ENCODE results near the gene SPON1.

Gene SPON1

DNA sequence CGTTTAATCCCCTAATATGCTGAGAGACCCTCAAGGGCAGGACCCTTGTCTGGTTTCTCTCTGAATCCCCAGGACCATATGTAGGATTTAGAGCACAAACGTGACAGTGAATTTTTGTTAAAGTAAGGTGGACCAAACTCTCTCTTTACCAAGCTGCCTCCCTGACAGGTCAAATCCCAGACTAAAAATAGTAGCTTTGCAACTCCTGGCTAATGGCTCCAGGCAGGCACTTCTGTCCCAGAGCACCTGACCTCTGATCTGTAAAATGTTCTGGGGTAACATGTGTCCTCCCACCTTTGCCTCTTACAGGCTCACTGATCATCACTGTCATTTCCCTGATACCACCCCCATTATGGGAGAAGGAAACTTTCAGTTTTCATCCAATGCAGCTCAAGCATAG, 152.3 kb downstream of the SPON1 start:
- no peak overlapping the region for H3K4me3 ChIP-seq (ENCODE audit: low read depth, low read length)
- TF ChIP-seq CTCF (IDR thresholded peaks at IDR 0.05; ENCODE audit: insufficient read depth, low read depth, low read length, missing control alignments), result no peak
- DNase-seq (ENCODE audit: low read depth), result no peak

DNA sequence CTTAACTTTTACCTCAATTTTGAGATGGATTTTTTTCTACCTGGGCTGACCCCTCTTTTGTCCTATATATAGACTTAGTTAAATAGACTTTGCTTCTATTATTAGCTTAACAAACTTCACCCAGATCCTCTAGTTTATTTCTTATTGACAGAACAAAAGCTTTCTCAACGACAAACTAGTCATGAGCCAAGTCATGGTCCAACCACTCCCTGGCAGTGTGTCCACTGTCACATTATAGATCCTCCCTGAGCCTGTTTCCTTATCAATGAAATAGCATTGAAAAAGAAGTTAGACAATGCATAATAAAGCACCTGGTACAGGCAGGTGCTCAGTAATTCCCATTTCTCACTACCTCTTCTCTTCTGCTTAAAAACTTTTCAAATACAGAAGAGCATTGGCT, 155.1 kb downstream of the SPON1 start:
- no peak for DNase-seq (ENCODE audit: low read depth)
- H3K4me3 ChIP-seq (ENCODE audit: low read depth, low read length), result no peak overlapping the region
- TF ChIP-seq CTCF (IDR thresholded peaks at IDR 0.05; ENCODE audit: insufficient read depth, low read depth, low read length, missing control alignments), result no peak

- no peak overlapping the region for H3K4me3 ChIP-seq (ENCODE audit: low read depth, low read length)
- no peak for DNase-seq (ENCODE audit: low read depth)
- no peak for TF ChIP-seq CTCF (IDR thresholded peaks at IDR 0.05; ENCODE audit: insufficient read depth, low read depth, low read length, missing control alignments)
Measured at GRCh38 chr11:14118072-14118471, 155.5 kb downstream of the SPON1 start.

DNA sequence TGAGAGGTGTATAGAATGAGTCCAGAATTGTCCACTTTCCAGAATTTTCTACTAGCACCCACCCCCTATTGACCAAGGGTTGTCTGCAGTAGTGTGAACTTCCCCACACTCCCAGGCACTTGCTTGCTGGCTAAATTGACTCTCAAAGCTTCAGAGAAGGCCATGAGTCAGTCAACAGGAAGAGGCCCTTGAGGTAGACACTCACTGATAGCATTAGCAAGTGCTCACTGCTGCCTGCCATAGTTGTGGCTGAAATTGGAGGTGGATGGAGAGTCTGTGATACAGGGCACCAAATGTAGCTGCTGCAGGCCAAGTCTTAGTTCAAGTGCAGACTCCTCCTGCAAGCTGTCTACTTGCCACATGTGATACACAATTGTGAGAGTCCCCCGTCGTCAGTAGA, 156.8 kb downstream of the SPON1 start:
- no peak for TF ChIP-seq CTCF (IDR thresholded peaks at IDR 0.05; ENCODE audit: insufficient read depth, low read depth, low read length, missing control alignments)
- DNase-seq (ENCODE audit: low read depth), result no peak
- no peak overlapping the region for H3K4me3 ChIP-seq (ENCODE audit: low read depth, low read length)

DNA sequence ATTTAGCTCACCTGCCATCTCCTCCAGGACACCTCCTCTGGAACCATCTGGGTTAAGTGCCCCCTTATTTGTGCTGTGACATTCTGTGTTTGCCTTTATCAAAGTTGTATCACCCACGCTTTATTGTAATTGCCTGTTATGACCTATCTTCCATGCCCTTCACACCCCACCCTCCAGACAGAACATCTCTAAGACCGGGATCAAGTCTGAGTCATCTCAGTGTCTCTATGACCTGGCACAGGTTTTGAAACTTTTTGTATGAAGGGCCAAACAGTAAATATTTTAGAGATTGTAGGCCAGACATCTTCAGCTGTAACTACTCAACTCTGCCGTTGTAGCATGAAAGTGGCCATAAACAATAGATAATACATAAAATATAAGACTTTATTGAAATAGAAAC, 161.8 kb downstream of the SPON1 start:
- no peak overlapping the region for H3K4me3 ChIP-seq (ENCODE audit: low read depth, low read length)
- TF ChIP-seq CTCF (IDR thresholded peaks at IDR 0.05; ENCODE audit: insufficient read depth, low read depth, low read length, missing control alignments), result no peak
- DNase-seq (ENCODE audit: low read depth), result no peak

DNA sequence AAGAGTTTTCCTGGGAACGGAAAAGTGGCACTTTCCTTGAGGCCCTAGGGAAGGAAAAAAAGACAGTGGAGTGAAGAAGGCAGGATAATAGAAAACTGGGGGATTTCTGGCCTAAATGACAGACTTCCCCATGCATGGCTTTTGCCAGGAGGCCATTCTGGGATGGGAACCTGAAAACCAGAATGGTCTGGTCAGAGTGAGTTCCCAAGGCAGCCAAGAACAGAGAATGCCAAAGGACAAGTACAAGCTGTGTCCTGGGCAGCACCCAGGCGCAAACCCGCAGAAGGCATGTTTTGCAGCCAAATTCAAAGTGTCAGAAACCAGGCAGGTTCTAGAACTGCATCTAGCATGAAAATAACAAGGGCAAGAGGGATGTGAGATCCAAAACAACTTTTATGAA, 162.4 kb downstream of the SPON1 start:
- H3K4me3 ChIP-seq (ENCODE audit: low read depth, low read length), result no peak overlapping the region
- TF ChIP-seq CTCF (IDR thresholded peaks at IDR 0.05; ENCODE audit: insufficient read depth, low read depth, low read length, missing control alignments), result no peak
- no peak for DNase-seq (ENCODE audit: low read depth)

DNA sequence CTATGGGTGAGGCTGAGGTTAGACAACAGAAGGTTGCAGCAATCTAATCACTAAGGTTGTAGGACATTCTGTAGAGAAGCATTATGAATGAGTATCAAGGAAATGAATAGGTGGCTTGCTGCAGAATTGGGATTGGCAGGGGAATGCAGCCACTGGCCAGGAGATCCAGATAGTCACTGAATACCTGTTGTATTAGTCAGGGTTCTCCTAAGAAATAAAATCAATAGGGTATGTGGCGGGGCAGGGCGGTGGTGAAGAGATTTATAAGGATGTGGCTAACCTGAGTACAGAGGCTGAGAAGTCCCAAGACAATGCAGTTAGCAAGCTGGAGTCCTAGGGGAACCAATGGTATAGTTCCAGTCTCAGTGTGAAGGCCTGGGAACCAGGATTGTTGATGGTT, 163.0 kb downstream of the SPON1 start:
- H3K4me3 ChIP-seq (ENCODE audit: low read depth, low read length), result no peak overlapping the region
- TF ChIP-seq CTCF (IDR thresholded peaks at IDR 0.05; ENCODE audit: insufficient read depth, low read depth, low read length, missing control alignments), result no peak
- DNase-seq (ENCODE audit: low read depth), result no peak

Measured in GM12865 (cell line).